Measurements from ENCODE around the gene KLHL35. TPM values are rescaled to one million over a fixed set of nuclear protein-coding genes. Genes with fewer than 3 reads are reported as not detected.

KLHL35 gene
- polyA plus RNA-seq, 1 experiment: 0.81 TPM

DNA sequence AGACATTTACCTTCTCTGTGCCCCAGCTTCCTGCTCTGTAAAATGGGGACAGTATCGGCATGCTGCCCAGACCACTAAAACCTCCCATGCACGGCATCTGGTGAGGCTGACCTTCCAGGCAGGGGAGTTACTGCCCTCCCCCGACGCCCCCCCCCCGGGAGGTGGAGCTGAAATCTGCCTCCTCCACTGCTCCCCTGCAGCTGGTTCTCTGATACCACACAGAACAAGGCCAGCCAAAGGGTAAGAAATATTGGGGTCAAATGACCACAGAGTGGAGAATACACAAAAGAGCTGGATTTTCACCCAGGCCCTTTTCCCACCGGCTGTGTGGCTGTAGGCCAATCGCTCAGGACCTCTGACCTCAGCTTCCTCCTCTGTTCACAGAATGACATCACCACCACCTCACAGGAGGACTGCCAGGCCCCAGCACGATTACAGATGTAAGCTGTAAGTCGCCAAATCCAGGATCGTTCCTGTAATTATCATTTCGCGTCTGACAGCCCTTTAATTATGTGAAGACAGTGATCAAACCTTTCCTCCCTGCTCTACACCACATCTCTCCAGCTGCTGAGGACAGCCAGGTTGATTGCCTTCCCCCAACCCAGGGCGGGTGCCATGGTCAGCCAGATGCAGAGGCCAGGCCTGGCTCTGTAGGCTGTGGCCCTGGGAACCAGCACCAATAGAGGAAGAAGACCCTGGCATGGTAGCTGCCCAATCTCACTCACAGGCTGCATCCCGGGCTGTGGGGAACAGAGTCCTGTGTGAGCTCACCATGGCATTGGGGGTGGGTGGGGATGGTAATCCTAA lies 35.7 kb upstream of the KLHL35 start:
- Histone ChIP-seq H3K4me3 (ENCODE audit: low read depth, low read length) (no peak overlapping the region), H3K27me3 (ENCODE audit: control insufficient read depth, insufficient read depth, low read length) (no peaks in the 10 kb centered on the region), H3K9me3 (ENCODE audit: control insufficient read depth, insufficient read depth, low read length) (no peaks in the 10 kb centered on the region), H3K27ac (ENCODE audit: low read depth, low read length) (peak overlapping the region; percentile 31)
- TF ChIP-seq, protein P1, sequence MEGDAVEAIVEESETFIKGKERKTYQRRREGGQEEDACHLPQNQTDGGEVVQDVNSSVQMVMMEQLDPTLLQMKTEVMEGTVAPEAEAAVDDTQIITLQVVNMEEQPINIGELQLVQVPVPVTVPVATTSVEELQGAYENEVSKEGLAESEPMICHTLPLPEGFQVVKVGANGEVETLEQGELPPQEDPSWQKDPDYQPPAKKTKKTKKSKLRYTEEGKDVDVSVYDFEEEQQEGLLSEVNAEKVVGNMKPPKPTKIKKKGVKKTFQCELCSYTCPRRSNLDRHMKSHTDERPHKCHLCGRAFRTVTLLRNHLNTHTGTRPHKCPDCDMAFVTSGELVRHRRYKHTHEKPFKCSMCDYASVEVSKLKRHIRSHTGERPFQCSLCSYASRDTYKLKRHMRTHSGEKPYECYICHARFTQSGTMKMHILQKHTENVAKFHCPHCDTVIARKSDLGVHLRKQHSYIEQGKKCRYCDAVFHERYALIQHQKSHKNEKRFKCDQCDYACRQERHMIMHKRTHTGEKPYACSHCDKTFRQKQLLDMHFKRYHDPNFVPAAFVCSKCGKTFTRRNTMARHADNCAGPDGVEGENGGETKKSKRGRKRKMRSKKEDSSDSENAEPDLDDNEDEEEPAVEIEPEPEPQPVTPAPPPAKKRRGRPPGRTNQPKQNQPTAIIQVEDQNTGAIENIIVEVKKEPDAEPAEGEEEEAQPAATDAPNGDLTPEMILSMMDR (IDR thresholded peaks at IDR 0.05; ENCODE audit: low read depth, low read length): no peak
- ChIA-PET CTCF (interaction anchor here (0.6 to 1.1 kb wide), 4 partner anchors 22 to 63 kb away, joined by 3 to 4 read pairs (median 3); partner anchors contain the start of gene GDPD5), POLR2A (interaction anchor here (1.1 kb wide), 1 partner anchor 22 kb away, joined by 4 read pairs; no protein-coding TSS in a partner anchor)
- DNase-seq (ENCODE audit: low read depth, low spot score): peak; percentile 63

DNA sequence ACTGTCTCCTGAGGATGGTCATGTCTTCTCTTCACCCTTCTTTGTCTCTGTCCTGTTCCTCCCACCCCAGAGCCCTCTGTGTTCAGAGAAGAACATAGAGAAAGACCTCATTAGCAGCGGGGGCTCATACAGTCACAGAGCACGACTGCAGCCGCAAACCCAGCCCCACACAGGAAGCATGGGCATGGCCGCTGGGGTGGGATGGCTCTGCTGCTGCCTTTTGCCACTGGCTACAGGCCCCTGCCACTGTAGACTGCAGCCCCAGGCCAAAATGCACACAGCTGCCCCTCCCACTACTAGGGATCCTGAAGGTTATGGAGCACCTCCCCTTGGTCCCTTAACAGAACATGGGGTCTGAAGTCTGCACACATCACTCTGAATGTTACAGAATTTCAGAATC lies 34.9 kb upstream of the KLHL35 start:
- DNase-seq (ENCODE audit: low read depth, low spot score): no peak
- no peaks in the 10 kb centered on the region for H3K9me3 ChIP-seq (ENCODE audit: control insufficient read depth, insufficient read depth, low read length)
- no peak overlapping the region for H3K4me3 ChIP-seq (ENCODE audit: low read depth, low read length)
- ChIA-PET CTCF (interaction anchor here (1.0 kb wide), 1 partner anchor 22 kb away, joined by 4 read pairs; no protein-coding TSS in a partner anchor), POLR2A (interaction anchor here (1.1 kb wide), 1 partner anchor 22 kb away, joined by 4 read pairs; no protein-coding TSS in a partner anchor)
- no peak overlapping the region for H3K27ac ChIP-seq (ENCODE audit: low read depth, low read length)
- TF ChIP-seq, protein P1 (IDR thresholded peaks at IDR 0.05; ENCODE audit: low read depth, low read length): no peak
- H3K27me3 ChIP-seq (ENCODE audit: control insufficient read depth, insufficient read depth, low read length): no peaks in the 10 kb centered on the region

DNA sequence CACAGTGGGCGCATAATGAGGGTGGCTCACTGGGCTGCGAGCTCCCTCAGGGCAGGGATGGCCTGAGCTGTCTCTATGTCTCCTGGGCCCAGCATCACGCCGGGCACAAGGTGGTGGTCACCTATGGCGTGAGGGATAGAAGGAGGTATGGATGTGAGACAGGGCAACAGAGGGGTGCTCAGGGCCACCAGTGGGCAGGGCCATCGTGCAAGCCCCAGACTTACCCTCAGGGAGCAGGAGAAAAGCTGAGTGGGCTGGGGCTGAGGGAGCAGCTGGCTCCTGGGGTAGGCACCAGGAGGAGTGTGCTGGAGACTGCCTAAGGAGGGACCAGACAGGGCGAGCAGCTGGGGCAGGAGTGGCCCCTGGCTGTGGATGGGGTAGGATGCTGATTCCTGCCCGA lies 34.3 kb upstream of the KLHL35 start:
- no peaks in the 10 kb centered on the region for H3K9me3 ChIP-seq (ENCODE audit: control insufficient read depth, insufficient read depth, low read length)
- POLR2A ChIA-PET: no interaction called here
- CTCF ChIA-PET: no interaction called here

DNA sequence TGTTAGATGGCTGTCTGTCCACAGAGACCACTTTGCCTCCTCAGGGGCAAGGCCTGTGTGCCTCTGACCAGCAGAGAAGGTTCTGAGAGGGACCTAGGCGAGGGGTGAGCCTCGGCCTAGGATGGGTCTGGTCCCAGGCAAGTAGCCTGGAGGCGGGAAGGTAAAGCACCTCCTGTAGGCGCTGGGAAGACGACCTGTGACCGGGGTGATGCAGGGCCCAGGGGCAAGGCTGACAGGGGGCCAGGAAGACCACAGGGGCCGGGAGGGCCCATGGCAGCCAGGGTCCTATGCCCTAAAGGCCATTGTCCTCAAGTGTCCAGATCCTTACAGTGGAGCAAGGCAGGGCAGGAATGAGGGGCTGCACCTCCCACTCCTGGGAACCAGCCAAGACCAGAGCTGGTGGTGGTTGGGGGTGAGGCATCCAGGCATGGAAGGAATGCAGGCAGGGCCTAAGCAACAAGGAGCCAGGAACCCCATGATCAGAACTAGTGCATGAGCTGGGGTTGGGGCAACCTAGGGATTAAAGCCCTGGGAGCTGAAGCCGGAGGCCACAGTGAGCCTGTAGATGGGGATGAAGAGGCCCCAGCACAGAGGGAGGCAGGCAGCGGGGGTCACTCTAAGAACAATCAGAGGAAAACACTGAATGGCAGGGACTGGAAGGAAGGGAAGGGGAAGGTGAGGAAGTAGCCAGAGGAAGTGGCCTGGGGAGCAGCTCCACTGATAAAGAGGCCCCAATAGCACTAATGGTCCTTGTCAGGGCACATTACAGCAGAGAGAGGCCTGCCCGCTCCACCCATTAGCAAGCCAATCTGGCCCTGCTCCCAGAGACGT lies 32.9 kb upstream of the KLHL35 start:
- no peaks in the 10 kb centered on the region for H3K27me3 ChIP-seq (ENCODE audit: control insufficient read depth, insufficient read depth, low read length)
- no peak overlapping the region for H3K27ac ChIP-seq (ENCODE audit: low read depth, low read length)
- no peak overlapping the region for H3K4me3 ChIP-seq (ENCODE audit: low read depth, low read length)
- ChIA-PET POLR2A (no interaction called here), CTCF (interaction anchor here (1.1 kb wide), 1 partner anchor 110 kb away, joined by 3 read pairs; no protein-coding TSS in a partner anchor)
- TF ChIP-seq, protein P1 (IDR thresholded peaks at IDR 0.05; ENCODE audit: low read depth, low read length): no peak
- H3K9me3 ChIP-seq (ENCODE audit: control insufficient read depth, insufficient read depth, low read length): no peaks in the 10 kb centered on the region
- DNase-seq (ENCODE audit: low read depth, low spot score): no peak

More for the DNA sequence above, 34.3 kb upstream of the KLHL35 start:
- TF ChIP-seq, protein P1 (IDR thresholded peaks at IDR 0.05; ENCODE audit: low read depth, low read length): no peak
- DNase-seq (ENCODE audit: low read depth, low spot score): no peak
- Histone ChIP-seq H3K27me3 (ENCODE audit: control insufficient read depth, insufficient read depth, low read length) (no peaks in the 10 kb centered on the region), H3K4me3 (ENCODE audit: low read depth, low read length) (no peak overlapping the region), H3K27ac (ENCODE audit: low read depth, low read length) (no peak overlapping the region)

Data from AG04450 (cell line).